ENCODE results near the gene NINJ1. TPM values are rescaled to one million over a fixed set of nuclear protein-coding genes. Genes with fewer than 3 reads are reported as not detected.

The NINJ1 gene
- total RNA-seq, 1 experiment from 2014 or later = 41.3 TPM

DNA sequence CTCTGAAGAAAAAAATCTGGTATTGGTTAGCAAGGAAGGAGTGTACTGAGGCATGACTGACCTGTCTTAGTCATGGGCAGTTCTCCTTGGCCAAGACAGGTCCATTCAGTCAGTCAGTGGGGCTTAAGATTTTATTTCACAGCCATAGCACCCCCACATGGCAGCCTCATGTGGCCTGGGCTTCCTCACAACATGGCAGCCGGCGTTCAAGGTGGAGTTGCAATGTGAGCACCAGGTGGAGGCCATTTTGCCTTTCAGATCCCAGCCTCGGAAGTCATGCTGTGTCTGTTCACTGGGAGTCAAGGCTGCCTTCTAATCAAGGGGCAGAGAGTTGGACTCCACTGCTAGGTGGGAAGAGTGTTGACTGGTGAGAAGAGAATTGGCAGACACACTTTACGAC, 48.4 kb downstream of the NINJ1 start:
- no peaks in the 10 kb centered on the region; the same call in 1 of the 2 replicates for H3K27me3 Mint-ChIP-seq (ENCODE audit: low read depth)
- TF ChIP-seq SMAD3 (CRISPR knock-in tag; IDR thresholded peaks at IDR 0.05; ENCODE audit: borderline replicate concordance) = no peak
- no peak for TF ChIP-seq ZNF671 (CRISPR knock-in tag; IDR thresholded peaks at IDR 0.05)
- TF ChIP-seq, protein P1, sequence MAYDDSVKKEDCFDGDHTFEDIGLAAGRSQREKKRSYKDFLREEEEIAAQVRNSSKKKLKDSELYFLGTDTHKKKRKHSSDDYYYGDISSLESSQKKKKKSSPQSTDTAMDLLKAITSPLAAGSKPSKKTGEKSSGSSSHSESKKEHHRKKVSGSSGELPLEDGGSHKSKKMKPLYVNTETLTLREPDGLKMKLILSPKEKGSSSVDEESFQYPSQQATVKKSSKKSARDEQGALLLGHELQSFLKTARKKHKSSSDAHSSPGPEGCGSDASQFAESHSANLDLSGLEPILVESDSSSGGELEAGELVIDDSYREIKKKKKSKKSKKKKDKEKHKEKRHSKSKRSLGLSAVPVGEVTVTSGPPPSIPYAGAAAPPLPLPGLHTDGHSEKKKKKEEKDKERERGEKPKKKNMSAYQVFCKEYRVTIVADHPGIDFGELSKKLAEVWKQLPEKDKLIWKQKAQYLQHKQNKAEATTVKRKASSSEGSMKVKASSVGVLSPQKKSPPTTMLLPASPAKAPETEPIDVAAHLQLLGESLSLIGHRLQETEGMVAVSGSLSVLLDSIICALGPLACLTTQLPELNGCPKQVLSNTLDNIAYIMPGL (CRISPR knock-in tag; IDR thresholded peaks at IDR 0.05) = no peak
- no peak for TF ChIP-seq SMAD4 (CRISPR knock-in tag; IDR thresholded peaks at IDR 0.05)
- TF ChIP-seq, protein P2, sequence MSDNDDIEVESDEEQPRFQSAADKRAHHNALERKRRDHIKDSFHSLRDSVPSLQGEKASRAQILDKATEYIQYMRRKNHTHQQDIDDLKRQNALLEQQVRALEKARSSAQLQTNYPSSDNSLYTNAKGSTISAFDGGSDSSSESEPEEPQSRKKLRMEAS (CRISPR knock-in tag; IDR thresholded peaks at IDR 0.05) = no peak
- TF ChIP-seq, protein P3, sequence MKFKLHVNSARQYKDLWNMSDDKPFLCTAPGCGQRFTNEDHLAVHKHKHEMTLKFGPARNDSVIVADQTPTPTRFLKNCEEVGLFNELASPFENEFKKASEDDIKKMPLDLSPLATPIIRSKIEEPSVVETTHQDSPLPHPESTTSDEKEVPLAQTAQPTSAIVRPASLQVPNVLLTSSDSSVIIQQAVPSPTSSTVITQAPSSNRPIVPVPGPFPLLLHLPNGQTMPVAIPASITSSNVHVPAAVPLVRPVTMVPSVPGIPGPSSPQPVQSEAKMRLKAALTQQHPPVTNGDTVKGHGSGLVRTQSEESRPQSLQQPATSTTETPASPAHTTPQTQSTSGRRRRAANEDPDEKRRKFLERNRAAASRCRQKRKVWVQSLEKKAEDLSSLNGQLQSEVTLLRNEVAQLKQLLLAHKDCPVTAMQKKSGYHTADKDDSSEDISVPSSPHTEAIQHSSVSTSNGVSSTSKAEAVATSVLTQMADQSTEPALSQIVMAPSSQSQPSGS (CRISPR knock-in tag; IDR thresholded peaks at IDR 0.05; ENCODE audit: borderline replicate concordance, low read depth) = no peak
- no peak for TF ChIP-seq CREM (CRISPR knock-in tag; IDR thresholded peaks at IDR 0.05)
- no peak for TF ChIP-seq NR1H2 (CRISPR knock-in tag; IDR thresholded peaks at IDR 0.05)
- TF ChIP-seq, protein P4, sequence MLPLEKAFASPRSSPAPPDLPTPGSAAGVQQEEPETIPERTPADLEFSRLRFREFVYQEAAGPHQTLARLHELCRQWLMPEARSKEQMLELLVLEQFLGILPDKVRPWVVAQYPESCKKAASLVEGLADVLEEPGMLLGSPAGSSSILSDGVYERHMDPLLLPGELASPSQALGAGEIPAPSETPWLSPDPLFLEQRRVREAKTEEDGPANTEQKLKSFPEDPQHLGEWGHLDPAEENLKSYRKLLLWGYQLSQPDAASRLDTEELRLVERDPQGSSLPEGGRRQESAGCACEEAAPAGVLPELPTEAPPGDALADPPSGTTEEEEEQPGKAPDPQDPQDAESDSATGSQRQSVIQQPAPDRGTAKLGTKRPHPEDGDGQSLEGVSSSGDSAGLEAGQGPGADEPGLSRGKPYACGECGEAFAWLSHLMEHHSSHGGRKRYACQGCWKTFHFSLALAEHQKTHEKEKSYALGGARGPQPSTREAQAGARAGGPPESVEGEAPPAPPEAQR (CRISPR knock-in tag; IDR thresholded peaks at IDR 0.05) = no peak
- TF ChIP-seq, protein P5, sequence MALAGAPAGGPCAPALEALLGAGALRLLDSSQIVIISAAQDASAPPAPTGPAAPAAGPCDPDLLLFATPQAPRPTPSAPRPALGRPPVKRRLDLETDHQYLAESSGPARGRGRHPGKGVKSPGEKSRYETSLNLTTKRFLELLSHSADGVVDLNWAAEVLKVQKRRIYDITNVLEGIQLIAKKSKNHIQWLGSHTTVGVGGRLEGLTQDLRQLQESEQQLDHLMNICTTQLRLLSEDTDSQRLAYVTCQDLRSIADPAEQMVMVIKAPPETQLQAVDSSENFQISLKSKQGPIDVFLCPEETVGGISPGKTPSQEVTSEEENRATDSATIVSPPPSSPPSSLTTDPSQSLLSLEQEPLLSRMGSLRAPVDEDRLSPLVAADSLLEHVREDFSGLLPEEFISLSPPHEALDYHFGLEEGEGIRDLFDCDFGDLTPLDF (CRISPR knock-in tag; IDR thresholded peaks at IDR 0.05) = no peak
- TF ChIP-seq, protein P6, sequence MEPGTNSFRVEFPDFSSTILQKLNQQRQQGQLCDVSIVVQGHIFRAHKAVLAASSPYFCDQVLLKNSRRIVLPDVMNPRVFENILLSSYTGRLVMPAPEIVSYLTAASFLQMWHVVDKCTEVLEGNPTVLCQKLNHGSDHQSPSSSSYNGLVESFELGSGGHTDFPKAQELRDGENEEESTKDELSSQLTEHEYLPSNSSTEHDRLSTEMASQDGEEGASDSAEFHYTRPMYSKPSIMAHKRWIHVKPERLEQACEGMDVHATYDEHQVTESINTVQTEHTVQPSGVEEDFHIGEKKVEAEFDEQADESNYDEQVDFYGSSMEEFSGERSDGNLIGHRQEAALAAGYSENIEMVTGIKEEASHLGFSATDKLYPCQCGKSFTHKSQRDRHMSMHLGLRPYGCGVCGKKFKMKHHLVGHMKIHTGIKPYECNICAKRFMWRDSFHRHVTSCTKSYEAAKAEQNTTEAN (CRISPR knock-in tag; IDR thresholded peaks at IDR 0.05) = no peak
- TF ChIP-seq RORB (CRISPR knock-in tag; IDR thresholded peaks at IDR 0.05) = no peak
- no peak for TF ChIP-seq ZNF396 (CRISPR knock-in tag; IDR thresholded peaks at IDR 0.05; ENCODE audit: borderline replicate concordance)
- TF ChIP-seq SOX15 (CRISPR knock-in tag; IDR thresholded peaks at IDR 0.05) = no peak
- TF ChIP-seq, protein P7, sequence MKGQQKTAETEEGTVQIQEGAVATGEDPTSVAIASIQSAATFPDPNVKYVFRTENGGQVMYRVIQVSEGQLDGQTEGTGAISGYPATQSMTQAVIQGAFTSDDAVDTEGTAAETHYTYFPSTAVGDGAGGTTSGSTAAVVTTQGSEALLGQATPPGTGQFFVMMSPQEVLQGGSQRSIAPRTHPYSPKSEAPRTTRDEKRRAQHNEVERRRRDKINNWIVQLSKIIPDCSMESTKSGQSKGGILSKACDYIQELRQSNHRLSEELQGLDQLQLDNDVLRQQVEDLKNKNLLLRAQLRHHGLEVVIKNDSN (CRISPR knock-in tag; IDR thresholded peaks at IDR 0.05) = no peak
- no peak for TF ChIP-seq ZNF138 (CRISPR knock-in tag; conservative IDR thresholded peaks at IDR 0.05)
- TF ChIP-seq NR3C1 (CRISPR knock-in tag; conservative IDR thresholded peaks at IDR 0.05; ENCODE audit: low read depth) = no peak
- TF ChIP-seq, protein P8, sequence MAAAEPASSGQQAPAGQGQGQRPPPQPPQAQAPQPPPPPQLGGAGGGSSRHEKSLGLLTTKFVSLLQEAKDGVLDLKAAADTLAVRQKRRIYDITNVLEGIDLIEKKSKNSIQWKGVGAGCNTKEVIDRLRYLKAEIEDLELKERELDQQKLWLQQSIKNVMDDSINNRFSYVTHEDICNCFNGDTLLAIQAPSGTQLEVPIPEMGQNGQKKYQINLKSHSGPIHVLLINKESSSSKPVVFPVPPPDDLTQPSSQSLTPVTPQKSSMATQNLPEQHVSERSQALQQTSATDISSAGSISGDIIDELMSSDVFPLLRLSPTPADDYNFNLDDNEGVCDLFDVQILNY (CRISPR knock-in tag; IDR thresholded peaks at IDR 0.05) = no peak
- no peak for TF ChIP-seq ZNF263 (CRISPR knock-in tag; IDR thresholded peaks at IDR 0.05; ENCODE audit: low read depth)
- TF ChIP-seq, protein P9, sequence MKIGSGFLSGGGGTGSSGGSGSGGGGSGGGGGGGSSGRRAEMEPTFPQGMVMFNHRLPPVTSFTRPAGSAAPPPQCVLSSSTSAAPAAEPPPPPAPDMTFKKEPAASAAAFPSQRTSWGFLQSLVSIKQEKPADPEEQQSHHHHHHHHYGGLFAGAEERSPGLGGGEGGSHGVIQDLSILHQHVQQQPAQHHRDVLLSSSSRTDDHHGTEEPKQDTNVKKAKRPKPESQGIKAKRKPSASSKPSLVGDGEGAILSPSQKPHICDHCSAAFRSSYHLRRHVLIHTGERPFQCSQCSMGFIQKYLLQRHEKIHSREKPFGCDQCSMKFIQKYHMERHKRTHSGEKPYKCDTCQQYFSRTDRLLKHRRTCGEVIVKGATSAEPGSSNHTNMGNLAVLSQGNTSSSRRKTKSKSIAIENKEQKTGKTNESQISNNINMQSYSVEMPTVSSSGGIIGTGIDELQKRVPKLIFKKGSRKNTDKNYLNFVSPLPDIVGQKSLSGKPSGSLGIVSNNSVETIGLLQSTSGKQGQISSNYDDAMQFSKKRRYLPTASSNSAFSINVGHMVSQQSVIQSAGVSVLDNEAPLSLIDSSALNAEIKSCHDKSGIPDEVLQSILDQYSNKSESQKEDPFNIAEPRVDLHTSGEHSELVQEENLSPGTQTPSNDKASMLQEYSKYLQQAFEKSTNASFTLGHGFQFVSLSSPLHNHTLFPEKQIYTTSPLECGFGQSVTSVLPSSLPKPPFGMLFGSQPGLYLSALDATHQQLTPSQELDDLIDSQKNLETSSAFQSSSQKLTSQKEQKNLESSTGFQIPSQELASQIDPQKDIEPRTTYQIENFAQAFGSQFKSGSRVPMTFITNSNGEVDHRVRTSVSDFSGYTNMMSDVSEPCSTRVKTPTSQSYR (CRISPR knock-in tag; IDR thresholded peaks at IDR 0.05) = no peak

More for the DNA sequence above, 48.4 kb downstream of the NINJ1 start:
- Mint-ChIP-seq H3K4me1 (0 out of 2 replicates have a peak, but pooled peaks cover 2% of the 10 kb centered on the region), H3K9me3 (peaks cover 11% of the 10 kb centered on the region), H3K4me3 (no peak overlapping the region), H3K27ac (no peak overlapping the region), H3K36me3 (peaks cover 12% of the 10 kb centered on the region)
- POLR2A ChIA-PET = no interaction called here
- ATAC-seq = no peak
- no peak for DNase-seq (ENCODE audit: low spot score)
- CTCF ChIA-PET = no interaction called here
